Measurements from ENCODE around the gene MOCS1. TPM values are rescaled to one million over a fixed set of nuclear protein-coding genes. Genes with fewer than 3 reads are reported as not detected.

The MOCS1 gene
- total and polyA plus RNA-seq, 9 of the 15 experiments (the other 6 are each of a cell fraction or from before 2014, with no cell fraction given): 0.69 to 12.7 (median 8.7) TPM

DNA sequence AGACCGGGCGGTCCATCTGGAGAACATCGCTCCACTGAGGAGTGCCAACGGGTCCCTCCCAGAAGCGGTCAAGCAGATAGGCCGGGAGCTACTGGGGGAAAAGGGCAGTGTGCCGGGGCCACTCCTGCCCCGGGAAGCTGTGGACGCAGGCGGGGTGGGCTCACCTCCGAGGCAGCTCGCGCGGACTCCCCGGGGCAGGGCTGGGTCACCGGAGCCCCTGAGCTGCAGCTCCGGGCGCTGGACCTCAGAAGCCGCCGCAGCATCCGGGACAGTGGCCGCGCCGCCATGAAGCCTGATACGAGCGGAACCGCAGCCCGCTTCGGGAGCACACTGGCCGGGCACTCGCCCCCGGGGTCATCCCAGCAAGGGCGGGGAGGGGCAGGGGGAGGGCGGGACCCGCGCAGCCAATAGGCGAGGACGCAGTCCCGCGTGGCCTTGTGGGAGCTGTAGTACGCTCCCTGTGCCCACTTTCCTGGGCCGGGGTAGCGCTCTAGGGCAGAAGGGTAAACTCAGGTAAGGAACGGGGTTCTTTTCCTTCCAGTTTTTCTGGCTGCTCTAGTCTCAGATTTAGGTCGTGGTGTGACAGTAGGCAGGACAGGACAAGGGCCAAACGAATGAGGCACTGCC, at the start of gene MOCS1 (continued):
- TF ChIP-seq, protein P1, sequence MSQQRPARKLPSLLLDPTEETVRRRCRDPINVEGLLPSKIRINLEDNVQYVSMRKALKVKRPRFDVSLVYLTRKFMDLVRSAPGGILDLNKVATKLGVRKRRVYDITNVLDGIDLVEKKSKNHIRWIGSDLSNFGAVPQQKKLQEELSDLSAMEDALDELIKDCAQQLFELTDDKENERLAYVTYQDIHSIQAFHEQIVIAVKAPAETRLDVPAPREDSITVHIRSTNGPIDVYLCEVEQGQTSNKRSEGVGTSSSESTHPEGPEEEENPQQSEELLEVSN (IDR thresholded peaks at IDR 0.05; ENCODE audit: borderline replicate concordance in 1 of 2, extremely low read depth in 1 of 2, insufficient read depth in 1 of 2, insufficient read length in 1 of 2, low read depth in 1 of 2, low read length in 1 of 2, poor library complexity in 1 of 2, severe bottlenecking in 1 of 2): peak in 1 of 2 experiments; percentile 43
- TF ChIP-seq ETV5 (CRISPR knock-in tag; IDR thresholded peaks at IDR 0.05; ENCODE audit: low read depth): peak; percentile 71; the same call in 1 of the 2 replicates
- TF ChIP-seq, protein P2, sequence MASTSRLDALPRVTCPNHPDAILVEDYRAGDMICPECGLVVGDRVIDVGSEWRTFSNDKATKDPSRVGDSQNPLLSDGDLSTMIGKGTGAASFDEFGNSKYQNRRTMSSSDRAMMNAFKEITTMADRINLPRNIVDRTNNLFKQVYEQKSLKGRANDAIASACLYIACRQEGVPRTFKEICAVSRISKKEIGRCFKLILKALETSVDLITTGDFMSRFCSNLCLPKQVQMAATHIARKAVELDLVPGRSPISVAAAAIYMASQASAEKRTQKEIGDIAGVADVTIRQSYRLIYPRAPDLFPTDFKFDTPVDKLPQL (IDR thresholded peaks at IDR 0.05; ENCODE audit: extremely low read depth, insufficient read length): no peak
- no peak for TF ChIP-seq NR2C2 (CRISPR knock-in tag; IDR thresholded peaks at IDR 0.05)
- TF ChIP-seq NR2C2 (tag; IDR thresholded peaks at IDR 0.05): peak; percentile 97
- TF ChIP-seq DEAF1 (CRISPR knock-in tag; IDR thresholded peaks at IDR 0.05): no peak
- TF ChIP-seq ZFPM2 (CRISPR knock-in tag; IDR thresholded peaks at IDR 0.05): no peak
- no peak for TF ChIP-seq ZNF280A (IDR thresholded peaks at IDR 0.05; ENCODE audit: low read depth, partially characterized antibody)
- peak; percentile 58 to 67; a peak in 3 of 4 replicates for TF ChIP-seq NRF1 (conservative IDR thresholded peaks at IDR 0.05 in 1 of 2, IDR thresholded peaks at IDR 0.05 in 1 of 2)
- TF ChIP-seq, protein P3, sequence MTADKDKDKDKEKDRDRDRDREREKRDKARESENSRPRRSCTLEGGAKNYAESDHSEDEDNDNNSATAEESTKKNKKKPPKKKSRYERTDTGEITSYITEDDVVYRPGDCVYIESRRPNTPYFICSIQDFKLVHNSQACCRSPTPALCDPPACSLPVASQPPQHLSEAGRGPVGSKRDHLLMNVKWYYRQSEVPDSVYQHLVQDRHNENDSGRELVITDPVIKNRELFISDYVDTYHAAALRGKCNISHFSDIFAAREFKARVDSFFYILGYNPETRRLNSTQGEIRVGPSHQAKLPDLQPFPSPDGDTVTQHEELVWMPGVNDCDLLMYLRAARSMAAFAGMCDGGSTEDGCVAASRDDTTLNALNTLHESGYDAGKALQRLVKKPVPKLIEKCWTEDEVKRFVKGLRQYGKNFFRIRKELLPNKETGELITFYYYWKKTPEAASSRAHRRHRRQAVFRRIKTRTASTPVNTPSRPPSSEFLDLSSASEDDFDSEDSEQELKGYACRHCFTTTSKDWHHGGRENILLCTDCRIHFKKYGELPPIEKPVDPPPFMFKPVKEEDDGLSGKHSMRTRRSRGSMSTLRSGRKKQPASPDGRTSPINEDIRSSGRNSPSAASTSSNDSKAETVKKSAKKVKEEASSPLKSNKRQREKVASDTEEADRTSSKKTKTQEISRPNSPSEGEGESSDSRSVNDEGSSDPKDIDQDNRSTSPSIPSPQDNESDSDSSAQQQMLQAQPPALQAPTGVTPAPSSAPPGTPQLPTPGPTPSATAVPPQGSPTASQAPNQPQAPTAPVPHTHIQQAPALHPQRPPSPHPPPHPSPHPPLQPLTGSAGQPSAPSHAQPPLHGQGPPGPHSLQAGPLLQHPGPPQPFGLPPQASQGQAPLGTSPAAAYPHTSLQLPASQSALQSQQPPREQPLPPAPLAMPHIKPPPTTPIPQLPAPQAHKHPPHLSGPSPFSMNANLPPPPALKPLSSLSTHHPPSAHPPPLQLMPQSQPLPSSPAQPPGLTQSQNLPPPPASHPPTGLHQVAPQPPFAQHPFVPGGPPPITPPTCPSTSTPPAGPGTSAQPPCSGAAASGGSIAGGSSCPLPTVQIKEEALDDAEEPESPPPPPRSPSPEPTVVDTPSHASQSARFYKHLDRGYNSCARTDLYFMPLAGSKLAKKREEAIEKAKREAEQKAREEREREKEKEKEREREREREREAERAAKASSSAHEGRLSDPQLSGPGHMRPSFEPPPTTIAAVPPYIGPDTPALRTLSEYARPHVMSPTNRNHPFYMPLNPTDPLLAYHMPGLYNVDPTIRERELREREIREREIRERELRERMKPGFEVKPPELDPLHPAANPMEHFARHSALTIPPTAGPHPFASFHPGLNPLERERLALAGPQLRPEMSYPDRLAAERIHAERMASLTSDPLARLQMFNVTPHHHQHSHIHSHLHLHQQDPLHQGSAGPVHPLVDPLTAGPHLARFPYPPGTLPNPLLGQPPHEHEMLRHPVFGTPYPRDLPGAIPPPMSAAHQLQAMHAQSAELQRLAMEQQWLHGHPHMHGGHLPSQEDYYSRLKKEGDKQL (CRISPR knock-in tag; IDR thresholded peaks at IDR 0.05; ENCODE audit: borderline replicate concordance): 0 out of 2 replicates have a peak, but pooled peaks have one; percentile 61
- TF ChIP-seq CTCFL (IDR thresholded peaks at IDR 0.05; ENCODE audit: borderline replicate concordance, insufficient read depth, low read depth, low read length, poor library complexity, severe bottlenecking): no peak
- 0 out of 2 replicates have a peak, but pooled peaks have one; percentile 26 for TF ChIP-seq SMAD4 (CRISPR knock-in tag; conservative IDR thresholded peaks at IDR 0.05)
